Globus pallidus (tissue), 1 donor: ENCODE data around the gene GLDN.
"Not testable (repeated sequence)": the region's sequence is repeated elsewhere in the genome, so short reads cannot be mapped to it uniquely, and the experiment has no call there.

ENCODE experiments used
- DNase-seq: peaks from one replicate; pipeline ENCODE4 v3.0.0-alpha.2; 2015; ENCODE audit warnings: low spot score

Gene GLDN

GRCh38 chr15:51387699-51388041 is 46.2 kb downstream of the GLDN start:
- no peak for DNase-seq

GRCh38 chr15:51388726-51389125 is 47.3 kb downstream of the GLDN start:
- DNase-seq, result no peak

- no peak for DNase-seq
Measured at GRCh38 chr15:51390241-51390965, 48.9 kb downstream of the GLDN start.

- no peak for DNase-seq
Measured at GRCh38 chr15:51390966-51391422, 49.5 kb downstream of the GLDN start.

GRCh38 chr15:51396921-51397320 is 55.5 kb downstream of the GLDN start:
- no peak for DNase-seq

- DNase-seq, result no peak
Measured at GRCh38 chr15:51398626-51399025, 57.2 kb downstream of the GLDN start.

- no peak for DNase-seq
Measured at GRCh38 chr15:51401051-51401780, 59.8 kb downstream of the GLDN start.

- DNase-seq, result no peak
Measured at GRCh38 chr15:51401872-51402517, 60.5 kb downstream of the GLDN start.

- no peak for DNase-seq
Measured at GRCh38 chr15:51403072-51403878, 61.8 kb downstream of the GLDN start.

- no peak for DNase-seq
Measured at GRCh38 chr15:51403946-51404695, 62.7 kb downstream of the GLDN start.

- peak; percentile 35 for DNase-seq
Measured at GRCh38 chr15:51405693-51406523, 64.5 kb downstream of the GLDN start.

- DNase-seq, result no peak
Measured at GRCh38 chr15:51414256-51414860, 72.9 kb downstream of the GLDN start.

- DNase-seq, result no peak
Measured at GRCh38 chr15:51416129-51416528, 74.7 kb downstream of the GLDN start.

- not testable (repeated sequence) for DNase-seq
Measured at GRCh38 chr15:51423040-51423439, 81.6 kb downstream of the GLDN start.

- no peak for DNase-seq
Measured at GRCh38 chr15:51424780-51425179, 83.3 kb downstream of the GLDN start.

GRCh38 chr15:51425517-51426040 is 84.1 kb downstream of the GLDN start:
- DNase-seq, result no peak

- no peak for DNase-seq
Measured at GRCh38 chr15:51438526-51438925, 97.1 kb downstream of the GLDN start.

- DNase-seq, result no peak
Measured at GRCh38 chr15:51443282-51443914, 101.9 kb downstream of the GLDN start.

GRCh38 chr15:51444112-51444511 is 102.7 kb downstream of the GLDN start:
- no peak for DNase-seq
